IMR-90 (cell line): ENCODE measurements around the gene LPCAT4.

Experiments
- BHLHE40 ChIP-seq: fragments of 150-350 bp; IDR thresholded peaks from 2 replicates; pipeline ENCODE4 v1.6.1; 2016; ENCODE audit warnings: mild to moderate bottlenecking, low read depth, low read length
- CEBPB ChIP-seq: IDR thresholded peaks from 2 replicates; pipeline ENCODE4 v1.6.1; 2012; ENCODE audit warnings: low read depth, low read length, improper control_type of control experiment
- FOS ChIP-seq: fragments of 150-350 bp; IDR thresholded peaks from 2 replicates; pipeline ENCODE4 v1.6.1; 2016; ENCODE audit warnings: low read depth, low read length
- MAFK ChIP-seq: IDR thresholded peaks from 2 replicates; pipeline ENCODE4 v1.6.1; 2012; ENCODE audit warnings: low read depth, low read length, improper control_type of control experiment
- MAZ ChIP-seq: IDR thresholded peaks from 2 replicates; pipeline ENCODE4 v1.6.1; 2012; ENCODE audit warnings: low read depth, mild to moderate bottlenecking, low read length, improper control_type of control experiment, moderate library complexity, borderline replicate concordance
- MXI1 ChIP-seq: IDR thresholded peaks from 2 replicates; pipeline ENCODE4 v1.6.1; 2012; ENCODE audit warnings: low read depth, mild to moderate bottlenecking, low read length, moderate library complexity, borderline replicate concordance
- NFE2L2 ChIP-seq: fragments of 150-350 bp; IDR thresholded peaks from 2 replicates; pipeline ENCODE4 v1.6.1; 2016; ENCODE audit warnings: low read depth, mild to moderate bottlenecking, low read length
- POLR2A ChIP-seq: IDR thresholded peaks from 2 replicates; pipeline ENCODE4 v1.6.1; 2012; ENCODE audit warnings: mild to moderate bottlenecking, low read depth, low read length
- RAD21 ChIP-seq: IDR thresholded peaks from 2 replicates; pipeline ENCODE4 v1.6.1; 2012; ENCODE audit warnings: low read length, improper control_type of control experiment
- RFX5 ChIP-seq: IDR thresholded peaks from 2 replicates; pipeline ENCODE4 v1.8.0; 2012; ENCODE audit warnings: low read depth, mild to moderate bottlenecking, low read length, moderate library complexity
- SMC3 ChIP-seq: fragments of 150-350 bp; IDR thresholded peaks from 2 replicates; pipeline ENCODE4 v1.6.1; 2016; ENCODE audit warnings: low read depth, mild to moderate bottlenecking, antibody characterized with exemption, low read length, moderate library complexity
- TF ChIP-seq, protein P1 (sequence below): conservative IDR thresholded peaks from 2 replicates; pipeline ENCODE4 v1.5.1; 2012; ENCODE audit warnings: mild to moderate bottlenecking, low read depth, low read length, improper control_type of control experiment
- TF ChIP-seq, protein P2 (sequence below): fragments of 150-350 bp; IDR thresholded peaks from 2 replicates; pipeline ENCODE4 v1.6.1; 2016; ENCODE audit warnings: low read depth, mild to moderate bottlenecking, low read length, moderate library complexity, borderline replicate concordance
- TF ChIP-seq, protein P3 (sequence below): fragments of 150-350 bp; IDR thresholded peaks from 2 replicates; pipeline ENCODE4 v1.6.1; 2017; ENCODE audit warnings: mild to moderate bottlenecking, antibody characterized with exemption, low read length, low read depth

DNA sequence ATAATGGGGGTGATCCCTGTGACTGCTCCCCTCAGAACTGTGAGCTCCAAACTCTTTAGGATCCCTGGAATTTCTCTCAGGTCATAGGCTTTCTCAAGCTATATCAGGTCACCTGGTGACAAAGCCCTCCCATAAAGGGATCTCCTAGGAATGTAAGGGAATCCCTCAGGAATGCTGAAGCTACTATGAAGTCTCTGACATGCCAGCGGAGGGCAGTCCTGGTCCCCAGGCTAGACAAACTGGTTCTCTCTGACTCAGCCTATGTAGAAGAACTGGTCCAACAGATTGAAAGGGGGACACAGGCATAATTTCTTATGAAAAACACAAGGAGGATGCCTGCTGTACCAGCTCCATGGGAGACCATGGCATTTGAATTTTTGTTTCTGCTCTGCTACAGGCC lies 6.7 kb downstream of the LPCAT4 start:
- TF ChIP-seq, protein P1, sequence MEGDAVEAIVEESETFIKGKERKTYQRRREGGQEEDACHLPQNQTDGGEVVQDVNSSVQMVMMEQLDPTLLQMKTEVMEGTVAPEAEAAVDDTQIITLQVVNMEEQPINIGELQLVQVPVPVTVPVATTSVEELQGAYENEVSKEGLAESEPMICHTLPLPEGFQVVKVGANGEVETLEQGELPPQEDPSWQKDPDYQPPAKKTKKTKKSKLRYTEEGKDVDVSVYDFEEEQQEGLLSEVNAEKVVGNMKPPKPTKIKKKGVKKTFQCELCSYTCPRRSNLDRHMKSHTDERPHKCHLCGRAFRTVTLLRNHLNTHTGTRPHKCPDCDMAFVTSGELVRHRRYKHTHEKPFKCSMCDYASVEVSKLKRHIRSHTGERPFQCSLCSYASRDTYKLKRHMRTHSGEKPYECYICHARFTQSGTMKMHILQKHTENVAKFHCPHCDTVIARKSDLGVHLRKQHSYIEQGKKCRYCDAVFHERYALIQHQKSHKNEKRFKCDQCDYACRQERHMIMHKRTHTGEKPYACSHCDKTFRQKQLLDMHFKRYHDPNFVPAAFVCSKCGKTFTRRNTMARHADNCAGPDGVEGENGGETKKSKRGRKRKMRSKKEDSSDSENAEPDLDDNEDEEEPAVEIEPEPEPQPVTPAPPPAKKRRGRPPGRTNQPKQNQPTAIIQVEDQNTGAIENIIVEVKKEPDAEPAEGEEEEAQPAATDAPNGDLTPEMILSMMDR: no peak
- TF ChIP-seq BHLHE40 (no peak), CEBPB (no peak), POLR2A (no peak), RFX5 (no peak), FOS (no peak), NFE2L2 (no peak), RAD21 (no peak), MAFK (no peak), MXI1 (no peak), SMC3 (no peak), MAZ (no peak)
- TF ChIP-seq, protein P2, sequence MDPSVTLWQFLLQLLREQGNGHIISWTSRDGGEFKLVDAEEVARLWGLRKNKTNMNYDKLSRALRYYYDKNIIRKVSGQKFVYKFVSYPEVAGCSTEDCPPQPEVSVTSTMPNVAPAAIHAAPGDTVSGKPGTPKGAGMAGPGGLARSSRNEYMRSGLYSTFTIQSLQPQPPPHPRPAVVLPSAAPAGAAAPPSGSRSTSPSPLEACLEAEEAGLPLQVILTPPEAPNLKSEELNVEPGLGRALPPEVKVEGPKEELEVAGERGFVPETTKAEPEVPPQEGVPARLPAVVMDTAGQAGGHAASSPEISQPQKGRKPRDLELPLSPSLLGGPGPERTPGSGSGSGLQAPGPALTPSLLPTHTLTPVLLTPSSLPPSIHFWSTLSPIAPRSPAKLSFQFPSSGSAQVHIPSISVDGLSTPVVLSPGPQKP: no peak
- TF ChIP-seq, protein P3, sequence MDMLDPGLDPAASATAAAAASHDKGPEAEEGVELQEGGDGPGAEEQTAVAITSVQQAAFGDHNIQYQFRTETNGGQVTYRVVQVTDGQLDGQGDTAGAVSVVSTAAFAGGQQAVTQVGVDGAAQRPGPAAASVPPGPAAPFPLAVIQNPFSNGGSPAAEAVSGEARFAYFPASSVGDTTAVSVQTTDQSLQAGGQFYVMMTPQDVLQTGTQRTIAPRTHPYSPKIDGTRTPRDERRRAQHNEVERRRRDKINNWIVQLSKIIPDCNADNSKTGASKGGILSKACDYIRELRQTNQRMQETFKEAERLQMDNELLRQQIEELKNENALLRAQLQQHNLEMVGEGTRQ: no peak
